PFSK-1 (cell line): ENCODE measurements around the gene GPR107.

Source experiments
- FOXP2 ChIP-seq: optimal IDR thresholded peaks from 2 replicates; pipeline ENCODE3; 2011; ENCODE audit warnings: borderline replicate concordance, control low read depth, inconsistent platforms; ENCODE audit not compliant: insufficient read depth; ENCODE audit errors: extremely low read length, extremely low read depth
- POLR2AphosphoS5 ChIP-seq: IDR thresholded peaks from 2 replicates; pipeline ENCODE4 v1.6.1; 2012; ENCODE audit warnings: low read depth, mild to moderate bottlenecking, control low read depth, low read length, moderate library complexity
- REST ChIP-seq, 2 experiments: IDR thresholded peaks; 2 replicates each; pipeline versions ENCODE4 v1.6.1 to v1.8.0; 2011 to 2012; ENCODE audit warnings: low read depth in 2 of 2, low read length in 2 of 2, control low read depth in 1 of 2, inconsistent platforms in 1 of 2, mild to moderate bottlenecking in 1 of 2, moderate library complexity in 1 of 2; ENCODE audit not compliant: insufficient read depth in 1 of 2
- SIN3A ChIP-seq: IDR thresholded peaks from 2 replicates; pipeline ENCODE4 v1.6.1; 2012; ENCODE audit warnings: mild to moderate bottlenecking, low read length, moderate library complexity, borderline replicate concordance; ENCODE audit not compliant: insufficient read depth
- TAF1 ChIP-seq: IDR thresholded peaks from 2 replicates; pipeline ENCODE4 v1.6.1; 2012; ENCODE audit warnings: low read length, control low read depth, borderline replicate concordance; ENCODE audit not compliant: insufficient read depth

GPR107 gene

GRCh38 chr9:130147198-130147597 is 93.5 kb downstream of the GPR107 start:
- no peak for TF ChIP-seq REST (IDR thresholded peaks at IDR 0.05; ENCODE audit: insufficient read depth in 1 of 2, low read depth in 2 of 2, low read length in 2 of 2)
- no peak for TF ChIP-seq POLR2AphosphoS5
- no peak for TF ChIP-seq SIN3A
- TF ChIP-seq TAF1: no peak
- no peak for TF ChIP-seq FOXP2

GRCh38 chr9:130147910-130148309 is 94.2 kb downstream of the GPR107 start:
- TF ChIP-seq POLR2AphosphoS5 (no peak), REST (IDR thresholded peaks at IDR 0.05; ENCODE audit: insufficient read depth in 1 of 2, low read depth in 2 of 2, low read length in 2 of 2) (no peak), TAF1 (no peak), FOXP2 (no peak), SIN3A (no peak)

GRCh38 chr9:130149031-130149430 is 95.3 kb downstream of the GPR107 start:
- no peak for TF ChIP-seq SIN3A
- no peak for TF ChIP-seq REST (IDR thresholded peaks at IDR 0.05; ENCODE audit: insufficient read depth in 1 of 2, low read depth in 2 of 2, low read length in 2 of 2)
- TF ChIP-seq TAF1: no peak
- TF ChIP-seq POLR2AphosphoS5: no peak
- no peak for TF ChIP-seq FOXP2

GRCh38 chr9:130149654-130150286 is 96.1 kb downstream of the GPR107 start:
- no peak for TF ChIP-seq REST (IDR thresholded peaks at IDR 0.05; ENCODE audit: insufficient read depth in 1 of 2, low read depth in 2 of 2, low read length in 2 of 2)
- TF ChIP-seq POLR2AphosphoS5: no peak
- TF ChIP-seq SIN3A: no peak
- TF ChIP-seq FOXP2: no peak
- no peak for TF ChIP-seq TAF1
